RCC 7860 (cell line): ENCODE data around the gene SWSAP1.
A peak's percentile ranks its signal among the peaks of the same experiment; 100 is the strongest.
"Not testable (repeated sequence)": the region's sequence is repeated elsewhere in the genome, so short reads cannot be mapped to it uniquely, and the experiment has no call there.

Experiments used
- DNase-seq: peaks from one replicate; pipeline ENCODE4 v3.0.0-alpha.2; 2015; ENCODE audit warnings: low spot score
- FAIRE-seq: peaks from 2 replicates; lab custom pipeline; 2012; peaks lifted over from hg19 to GRCh38; lab: Jason Lieb, UNC

SWSAP1 gene

DNA sequence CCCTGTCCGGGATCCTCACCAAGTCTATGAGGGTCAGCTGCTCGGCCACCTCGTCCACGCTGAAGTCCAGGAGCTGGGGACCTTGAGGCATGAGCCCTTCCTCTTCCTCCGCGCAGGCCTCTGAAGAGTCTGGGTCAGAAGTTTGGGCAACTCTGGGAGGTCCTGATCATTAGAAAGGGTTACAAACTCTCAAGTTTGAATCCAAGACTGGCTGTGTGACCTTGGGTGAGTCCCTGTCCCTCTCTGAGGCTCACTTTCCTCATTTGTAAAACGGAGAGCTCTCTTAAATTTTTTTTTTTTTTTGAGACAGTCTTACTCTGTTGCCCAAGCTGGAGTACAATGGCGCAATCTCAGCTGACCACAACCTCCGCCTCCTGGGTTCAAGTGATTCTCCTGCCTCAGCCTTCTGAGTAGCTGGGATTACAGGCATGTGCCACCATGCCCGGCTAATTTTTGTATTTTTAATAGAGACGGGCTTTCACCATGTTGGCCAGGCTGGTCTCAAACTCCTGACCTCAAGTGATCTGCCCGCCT lies 32.3 kb downstream of the SWSAP1 start:
- not testable (repeated sequence) for DNase-seq, FAIRE-seq

DNA sequence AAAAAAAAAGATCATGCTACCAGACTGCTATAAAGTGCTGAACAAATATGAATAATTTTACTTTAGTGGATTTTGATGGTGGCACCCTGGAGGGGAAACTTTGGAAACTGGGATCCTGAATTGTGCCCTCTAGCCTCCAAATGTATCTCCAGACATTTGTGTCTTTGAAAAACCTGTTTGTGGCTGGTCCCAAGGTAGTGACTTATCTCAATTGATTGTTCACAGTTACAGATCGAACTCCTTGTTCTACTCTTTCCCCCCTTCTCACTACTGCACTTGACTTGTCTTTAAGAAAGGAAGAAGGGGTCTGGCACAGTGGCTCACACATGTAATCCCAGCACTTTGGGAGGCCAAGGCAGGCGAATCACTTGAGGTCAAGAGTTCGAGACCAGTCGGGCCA lies 34.1 kb downstream of the SWSAP1 start:
- FAIRE-seq: no peak

DNA sequence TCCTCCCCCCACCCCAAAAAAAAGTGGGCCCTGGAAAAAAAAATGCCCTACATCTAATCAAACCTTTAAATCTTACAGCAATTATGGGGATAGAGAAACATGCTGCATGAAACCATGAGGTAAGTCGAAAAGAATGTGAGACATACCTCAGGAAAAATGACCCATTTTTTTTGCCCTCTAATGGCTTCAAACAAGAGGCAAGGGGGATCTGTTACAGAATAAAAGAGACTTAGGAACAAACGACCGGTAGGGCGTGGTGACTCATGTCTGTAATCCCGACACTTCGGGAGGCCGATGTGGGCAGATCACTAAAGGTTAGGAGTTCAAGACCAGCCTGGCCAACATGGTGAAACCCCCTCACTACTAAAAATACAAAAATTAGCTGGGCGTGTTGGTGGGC lies 36.2 kb downstream of the SWSAP1 start:
- FAIRE-seq (no peak), DNase-seq (peak; percentile 64)

More for the DNA sequence above, 34.1 kb downstream of the SWSAP1 start:
- DNase-seq: no peak

GRCh38 chr19:11414544-11414943 lies 40.1 kb downstream of the SWSAP1 start:
- FAIRE-seq (no peak), DNase-seq (no peak)

DNA sequence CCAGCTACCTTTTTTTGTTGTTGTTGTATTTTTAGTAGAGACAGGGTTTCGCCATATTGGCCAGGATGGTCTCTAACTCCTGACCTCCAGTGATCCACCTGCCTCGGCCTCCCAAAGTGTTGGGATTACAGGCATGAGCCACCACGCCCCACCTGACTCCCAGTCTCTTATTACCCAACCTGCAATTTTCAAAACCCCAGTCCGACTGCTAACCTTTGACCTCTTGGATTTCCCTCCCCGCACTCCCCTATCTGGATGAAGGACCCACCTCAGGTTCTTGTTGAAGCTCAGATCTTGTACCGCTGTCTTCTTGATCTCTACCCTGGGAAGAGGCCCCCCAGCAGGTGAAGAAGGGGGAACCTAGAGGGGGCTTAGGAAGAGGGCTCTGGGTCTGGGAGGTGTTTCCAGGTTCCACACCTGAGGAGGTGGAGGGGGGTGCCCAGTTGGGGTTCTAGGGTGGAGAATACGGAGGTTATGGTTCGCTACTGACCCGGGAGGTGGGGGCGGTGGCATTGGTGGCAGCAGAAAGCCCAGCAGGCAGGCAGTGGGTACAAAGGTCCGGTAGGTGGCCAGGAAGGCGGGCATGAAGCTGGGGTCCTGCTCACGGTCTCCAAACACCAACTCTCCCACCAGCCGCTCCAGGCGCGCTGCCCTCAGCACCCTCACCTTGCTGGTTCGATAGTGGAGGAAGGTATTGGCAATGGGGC lies 42.0 kb downstream of the SWSAP1 start:
- no peak for FAIRE-seq
- no peak for DNase-seq

- no peak for FAIRE-seq
- DNase-seq: no peak
Observed at GRCh38 chr19:11418094-11418548, 43.7 kb downstream of the SWSAP1 start.

DNA sequence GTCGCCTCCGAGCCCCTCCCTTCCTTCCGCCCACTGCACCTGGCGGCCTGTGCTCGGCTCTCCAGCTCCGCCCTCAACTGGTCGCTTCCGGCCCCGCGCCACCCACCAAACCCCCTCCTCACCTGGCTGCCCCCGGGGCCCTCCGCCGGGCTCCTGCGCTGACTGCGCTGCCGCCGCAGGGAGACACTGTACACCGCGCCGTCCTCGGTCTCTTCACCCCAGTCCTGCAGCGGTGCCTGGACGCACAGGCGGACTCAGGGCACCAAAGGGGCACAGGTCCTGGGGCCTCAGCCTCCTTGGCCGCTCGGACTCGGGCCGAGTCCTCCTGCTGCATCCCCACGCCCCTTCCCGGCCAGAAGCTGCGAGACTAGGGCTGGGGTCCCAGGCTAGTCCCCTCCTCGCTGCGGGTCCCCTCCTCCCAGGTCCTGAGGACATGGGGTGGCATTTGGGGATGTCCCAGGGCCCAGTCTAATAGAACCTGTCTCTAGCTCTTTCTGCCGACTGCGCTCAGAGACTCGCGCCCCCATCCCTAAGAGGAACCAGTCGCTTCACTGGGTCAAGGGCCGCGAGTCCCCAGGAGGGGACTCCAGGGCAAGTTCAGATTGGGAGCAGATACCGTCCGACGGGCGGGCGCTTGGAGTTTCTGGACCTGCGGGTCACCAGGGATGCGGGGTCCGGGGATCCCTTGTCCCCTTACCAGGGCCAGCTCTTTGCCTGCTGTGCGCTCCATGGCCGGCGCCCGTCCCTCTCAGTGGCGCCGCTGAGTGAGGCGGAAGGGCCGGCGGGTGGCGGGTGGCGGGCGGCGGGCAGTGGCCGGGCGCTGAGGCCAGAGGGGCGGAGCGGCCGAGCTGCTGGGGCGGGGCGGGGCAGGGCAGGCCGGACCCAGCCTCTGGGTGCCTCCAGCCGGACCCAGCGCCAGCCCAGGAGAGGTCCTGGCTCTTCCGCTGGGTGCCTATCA lies 44.4 kb downstream of the SWSAP1 start, which contains the start of gene RGL3:
Gene RGL3 (minus strand): TSS at position 766 of the 958 bp plus-strand sequence. CDS start 36 bp downstream, at position 730.
- DNase-seq: peak; percentile 17
- FAIRE-seq: no peak

DNA sequence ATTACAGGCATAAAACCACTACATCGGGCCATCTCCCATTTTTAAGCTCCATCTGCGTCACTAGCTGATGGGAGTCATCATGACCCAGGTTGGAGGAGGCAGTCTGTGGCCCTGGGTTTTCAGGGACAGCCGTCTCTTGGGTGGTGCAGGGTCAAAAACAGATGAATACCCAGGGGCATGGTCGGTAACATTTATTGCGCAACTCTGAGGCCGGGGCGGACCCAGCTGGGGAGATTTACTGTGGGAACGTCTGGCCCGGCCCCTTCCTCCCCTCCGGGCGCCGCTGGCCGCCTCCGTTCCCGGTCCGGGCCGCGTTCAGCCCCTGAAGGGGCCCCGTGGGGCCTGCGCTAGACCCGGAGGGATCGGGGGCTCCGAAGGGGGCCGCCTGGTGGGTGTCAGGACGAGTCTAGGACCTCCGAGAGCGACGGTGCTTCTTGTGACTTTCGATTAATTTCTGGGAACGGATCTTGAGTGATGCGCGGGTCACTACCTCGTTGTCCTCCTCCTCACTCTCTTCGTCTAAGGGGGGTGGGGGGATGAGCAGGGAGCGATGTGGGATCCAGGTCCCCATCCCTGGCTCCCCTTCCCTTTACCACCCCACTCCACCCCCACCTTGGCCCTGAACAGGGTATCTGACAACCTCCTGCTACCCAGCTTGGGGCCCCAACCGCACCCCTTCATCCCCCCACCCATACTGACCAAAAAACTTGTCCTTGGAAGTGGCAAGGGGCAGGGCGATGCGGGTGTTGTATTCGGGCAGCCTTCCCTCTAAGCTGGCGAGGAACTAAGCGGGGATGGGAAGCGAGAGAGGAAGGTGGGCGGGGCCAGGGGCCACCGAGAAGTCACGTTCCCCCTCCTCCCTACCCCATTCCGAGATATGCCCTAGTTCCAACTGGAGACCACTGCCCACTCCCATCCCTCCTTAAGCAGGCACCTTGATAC lies 46.2 kb downstream of the SWSAP1 start:
- FAIRE-seq: no peak
- no peak for DNase-seq

- no peak for FAIRE-seq
- no peak for DNase-seq
Observed at GRCh38 chr19:11421371-11422098, 47.1 kb downstream of the SWSAP1 start.

GRCh38 chr19:11422163-11423065 lies 47.9 kb downstream of the SWSAP1 start:
- DNase-seq: no peak
- no peak for FAIRE-seq

DNA sequence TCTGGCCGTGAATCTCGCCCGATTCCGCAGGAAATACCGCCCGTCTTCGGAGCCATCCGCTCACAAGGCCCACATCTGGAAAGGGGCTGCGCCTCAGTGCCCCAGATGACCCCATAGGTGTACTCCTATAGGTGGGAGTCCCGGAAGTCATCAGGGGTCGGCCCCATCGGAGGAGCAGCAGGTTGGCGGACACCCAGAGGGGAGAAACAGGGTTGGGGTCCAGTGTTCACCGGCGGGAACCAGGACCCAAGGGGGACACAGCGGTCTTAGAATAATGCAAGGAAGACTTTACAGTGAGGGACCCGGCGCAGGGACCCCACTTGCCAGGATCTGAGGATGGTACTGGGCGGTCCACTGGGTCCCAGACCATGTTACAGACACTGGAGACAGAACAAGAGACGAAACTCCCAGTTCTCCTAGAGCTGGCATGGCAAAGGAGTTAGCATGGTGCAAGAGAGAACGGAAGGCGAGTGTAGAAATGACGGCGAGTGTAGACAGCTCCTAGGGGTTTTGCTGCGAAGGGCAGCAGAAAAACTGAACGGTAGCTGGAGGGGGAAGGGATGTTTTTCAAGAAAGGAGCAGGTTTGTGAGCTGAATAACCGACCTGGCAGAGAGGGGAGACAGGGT lies 48.8 kb downstream of the SWSAP1 start:
- FAIRE-seq: no peak
- no peak for DNase-seq

- DNase-seq (no peak), FAIRE-seq (no peak)
Observed at GRCh38 chr19:11423791-11424181, 49.3 kb downstream of the SWSAP1 start.
